NCI-H524 (cell line): ENCODE results near the gene ZNF331.

Experiments used
- DNase-seq, 2 experiments: peaks; one replicate each; lab custom pipeline; 2025; lab: John Stamatoyannopoulos, UW

The ZNF331 gene

GRCh38 chr19:53626976-53627375 is 89.0 kb downstream of the ZNF331 start:
- DNase-seq = peak in 1 of 2 experiments; percentile 1
